OCI-LY7 (cell line): Measurements from ENCODE around the gene ELFN1. TPM values are rescaled to one million over a fixed set of nuclear protein-coding genes. Genes with fewer than 3 reads are reported as not detected.

Experiments used
- BruUV-seq: library from RNA; stranded (reverse); fragments of 400-500 nt; replicated peaks from 2 replicates; lab custom pipeline; 2021; lab: Mats Ljungman, UMichigan
- CTCF ChIA-PET: fragments of 300-600 bp; sonication (Branson Sonifier 250); formaldehyde crosslinking; loops from one replicate; lab custom pipeline; 2022; ENCODE audit warnings: antibody characterized with exemption; ENCODE audit not compliant: unreplicated experiment; lab: Charles Lee
- POLR2A ChIA-PET: fragments of 300-600 bp; sonication (Branson Sonifier 250); formaldehyde crosslinking; loops from one replicate; lab custom pipeline; 2022; ENCODE audit warnings: antibody characterized with exemption; lab: Charles Lee
- DNase-seq: peaks from one replicate; pipeline ENCODE4 v3.0.0-alpha.2; 2015; ENCODE audit warnings: low spot score
- H2AFZ ChIP-seq: fragments of 200-600 bp; sonication (generic), shearing (Covaris generic); 2 replicates; pipeline ENCODE4 v1.6.1; 2014; ENCODE audit warnings: mild to moderate bottlenecking, antibody characterized with exemption, low read length, moderate library complexity
- H3K27ac ChIP-seq: fragments of 200-600 bp; sonication (generic); 2 replicates; pipeline ENCODE4 v1.5.1; 2014; ENCODE audit warnings: mixed run types, low read depth, mild to moderate bottlenecking, moderate library complexity, low read length, inconsistent platforms; ENCODE audit not compliant: poor library complexity, severe bottlenecking
- H3K36me3 ChIP-seq: fragments of 200-600 bp; sonication (generic); 2 replicates; pipeline ENCODE4 v1.6.1; 2014; ENCODE audit warnings: mild to moderate bottlenecking, antibody characterized with exemption, low read length, moderate library complexity, mixed read lengths; ENCODE audit not compliant: insufficient read depth
- H3K4me1 ChIP-seq: fragments of 200-600 bp; sonication (generic); 2 replicates; pipeline ENCODE4 v1.5.1; 2014; ENCODE audit warnings: mild to moderate bottlenecking, low read length; ENCODE audit not compliant: insufficient read depth, poor library complexity, severe bottlenecking
- H3K4me2 ChIP-seq: fragments of 200-600 bp; sonication (generic); 2 replicates; pipeline ENCODE4 v1.6.1; 2014; ENCODE audit warnings: mild to moderate bottlenecking, low read length
- H3K4me3 ChIP-seq: fragments of 200-600 bp; sonication (generic); 2 replicates; pipeline ENCODE4 v1.5.1; 2014; ENCODE audit warnings: mild to moderate bottlenecking, low read depth, low read length; ENCODE audit not compliant: poor library complexity, severe bottlenecking
- H3K79me2 ChIP-seq: fragments of 200-600 bp; sonication (generic); 2 replicates; pipeline ENCODE4 v1.6.1; 2016; ENCODE audit warnings: low read depth, mild to moderate bottlenecking, low read length, moderate library complexity, mixed read lengths; ENCODE audit not compliant: insufficient read depth
- H3K9me2 ChIP-seq: fragments of 200-600 bp; sonication (generic); 2 replicates; pipeline ENCODE4 v1.6.1; 2016; ENCODE audit warnings: mild to moderate bottlenecking, low read length, mixed read lengths; ENCODE audit not compliant: insufficient read depth
- H3K9me3 ChIP-seq: fragments of 200-600 bp; sonication (generic); 2 replicates; pipeline ENCODE4 v1.6.1; 2014; ENCODE audit warnings: mild to moderate bottlenecking, mixed run types, low read length, mixed read lengths
- H4K20me1 ChIP-seq: fragments of 200-600 bp; sonication (generic); 2 replicates; pipeline ENCODE4 v1.6.1; 2014; ENCODE audit warnings: mild to moderate bottlenecking, antibody characterized with exemption, low read length, moderate library complexity, mixed read lengths; ENCODE audit not compliant: insufficient read depth
- EZH2phosphoT487 ChIP-seq: fragments of 200-600 bp; sonication (generic); IDR thresholded peaks from 2 replicates; pipeline ENCODE4 v1.6.1; 2018; ENCODE audit warnings: low read depth, borderline replicate concordance, mild to moderate bottlenecking, mixed run types, antibody characterized with exemption, low read length, moderate library complexity, mixed read lengths
- intact Hi-C: fragments of 100-400 bp; cut with micrococcal nuclease; formaldehyde crosslinking; loops from one replicate; pipeline ENCODE4 v1.10.0; 2022; ENCODE audit not compliant: unreplicated experiment
- total RNA-seq, 2 experiments: library from RNA; depleted of rRNA in 1 of 2; stranded (reverse); fragments of >200 nt in 1 of 2; shearing (Covaris generic) in 1 of 2; gene quantifications; 2 replicates each; pipeline ENCODE4 v1.2.3, GENCODE V29; 2014 to 2022
- TF ChIP-seq, protein P1 (sequence below): fragments of 200-600 bp; sonication (generic); conservative IDR thresholded peaks from 2 replicates; pipeline ENCODE4 v1.5.1; 2014; ENCODE audit warnings: mild to moderate bottlenecking, antibody characterized with exemption, low read length, moderate library complexity, mixed read lengths

ELFN1 gene
- total RNA-seq, 2 experiments from 2014 or later: not detected

- CTCF ChIA-PET: no interaction called here
These were observed 15.2 kb upstream of the ELFN1 start for GRCh38 chr7:1654738-1655475.

DNA sequence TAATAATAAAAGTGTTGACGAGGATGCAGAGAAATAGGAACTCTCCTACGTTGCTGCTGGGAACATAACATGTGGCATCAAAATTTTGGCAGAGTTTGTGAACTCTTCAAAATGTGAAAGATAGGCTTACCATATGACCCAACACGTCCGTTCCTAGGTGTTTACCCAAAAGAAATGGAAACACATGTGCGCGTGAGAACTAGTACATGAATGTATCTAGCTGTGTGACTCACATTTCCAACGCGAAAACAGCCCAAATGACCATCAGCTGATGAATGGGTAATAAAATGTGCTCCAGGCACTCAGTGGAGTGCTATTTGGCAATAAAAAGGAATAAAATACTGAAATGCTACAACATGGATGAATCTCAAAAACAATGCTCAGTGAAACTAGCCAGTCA, 10.4 kb upstream of the ELFN1 start:
- ChIA-PET POLR2A (no interaction called here), CTCF (no interaction called here)
- H3K4me1 ChIP-seq: no peaks in the 10 kb centered on the region
- DNase-seq: no peak
- no peaks in the 10 kb centered on the region for H3K79me2 ChIP-seq
- BruUV-seq: no TSS peak
- H2AFZ ChIP-seq: no peak overlapping the region
- no peak overlapping the region for H3K4me2 ChIP-seq
- no peaks in the 10 kb centered on the region for H3K36me3 ChIP-seq
- no peak overlapping the region for H3K4me3 ChIP-seq
- intact Hi-C loops: loop anchor here (10.0 kb wide), 1 partner anchor 85 kb away; the partner anchor contains the start of gene PSMG3
- no peaks in the 10 kb centered on the region for H3K9me3 ChIP-seq
- no peak overlapping the region for H3K27ac ChIP-seq
- no peaks in the 10 kb centered on the region for H3K9me2 ChIP-seq
- H4K20me1 ChIP-seq: no peaks in the 10 kb centered on the region
- no peak for TF ChIP-seq EZH2phosphoT487
- TF ChIP-seq, protein P1, sequence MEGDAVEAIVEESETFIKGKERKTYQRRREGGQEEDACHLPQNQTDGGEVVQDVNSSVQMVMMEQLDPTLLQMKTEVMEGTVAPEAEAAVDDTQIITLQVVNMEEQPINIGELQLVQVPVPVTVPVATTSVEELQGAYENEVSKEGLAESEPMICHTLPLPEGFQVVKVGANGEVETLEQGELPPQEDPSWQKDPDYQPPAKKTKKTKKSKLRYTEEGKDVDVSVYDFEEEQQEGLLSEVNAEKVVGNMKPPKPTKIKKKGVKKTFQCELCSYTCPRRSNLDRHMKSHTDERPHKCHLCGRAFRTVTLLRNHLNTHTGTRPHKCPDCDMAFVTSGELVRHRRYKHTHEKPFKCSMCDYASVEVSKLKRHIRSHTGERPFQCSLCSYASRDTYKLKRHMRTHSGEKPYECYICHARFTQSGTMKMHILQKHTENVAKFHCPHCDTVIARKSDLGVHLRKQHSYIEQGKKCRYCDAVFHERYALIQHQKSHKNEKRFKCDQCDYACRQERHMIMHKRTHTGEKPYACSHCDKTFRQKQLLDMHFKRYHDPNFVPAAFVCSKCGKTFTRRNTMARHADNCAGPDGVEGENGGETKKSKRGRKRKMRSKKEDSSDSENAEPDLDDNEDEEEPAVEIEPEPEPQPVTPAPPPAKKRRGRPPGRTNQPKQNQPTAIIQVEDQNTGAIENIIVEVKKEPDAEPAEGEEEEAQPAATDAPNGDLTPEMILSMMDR: no peak

More at GRCh38 chr7:1654738-1655475, 15.2 kb upstream of the ELFN1 start:
- Histone ChIP-seq H3K79me2 (no peaks in the 10 kb centered on the region), H3K4me1 (no peaks in the 10 kb centered on the region), H3K4me2 (no peak overlapping the region), H3K9me3 (no peaks in the 10 kb centered on the region), H3K4me3 (no peak overlapping the region), H3K9me2 (no peaks in the 10 kb centered on the region), H2AFZ (no peak overlapping the region), H3K27ac (no peak overlapping the region), H3K36me3 (no peaks in the 10 kb centered on the region), H4K20me1 (no peaks in the 10 kb centered on the region)
- no TSS peak for BruUV-seq
- TF ChIP-seq EZH2phosphoT487: no peak
- TF ChIP-seq, protein P1: no peak
- intact Hi-C loops: no loop called here
- POLR2A ChIA-PET: no interaction called here
- DNase-seq: no peak

DNA sequence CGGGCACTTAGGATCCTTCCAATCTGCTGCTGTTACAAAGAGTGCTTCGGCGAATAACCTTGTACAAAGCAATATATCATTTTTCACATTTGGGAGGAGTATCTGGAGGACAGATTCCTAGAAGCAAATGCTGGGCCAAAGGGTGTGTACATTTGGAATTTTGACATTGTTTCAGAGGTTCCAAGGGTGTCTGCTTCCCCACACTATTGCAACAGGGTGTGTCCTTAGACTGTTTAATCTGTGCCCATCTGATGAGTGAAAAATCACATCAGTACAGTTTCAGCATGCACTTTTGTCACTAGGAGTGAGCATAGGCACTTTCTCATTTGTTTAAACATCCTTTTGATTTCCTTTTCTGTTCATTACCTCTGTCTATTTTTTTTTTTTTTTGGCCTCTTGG, 8.6 kb upstream of the ELFN1 start:
- no peak overlapping the region for H3K4me2 ChIP-seq
- ChIA-PET POLR2A (interaction anchor here (0.7 kb wide), 1 partner anchor 549 kb away, joined by 6 read pairs; no protein-coding TSS in a partner anchor), CTCF (no interaction called here)
- no peak overlapping the region for H3K27ac ChIP-seq
- H3K4me1 ChIP-seq: no peaks in the 10 kb centered on the region
- H3K36me3 ChIP-seq: no peaks in the 10 kb centered on the region
- H2AFZ ChIP-seq: no peak overlapping the region
- BruUV-seq: no TSS peak
- H3K9me3 ChIP-seq: no peaks in the 10 kb centered on the region
- no peak overlapping the region for H3K4me3 ChIP-seq
- H3K9me2 ChIP-seq: no peaks in the 10 kb centered on the region
- no peaks in the 10 kb centered on the region for H3K79me2 ChIP-seq
- DNase-seq: no peak
- no peaks in the 10 kb centered on the region for H4K20me1 ChIP-seq
- intact Hi-C loops: loop anchor here (10.0 kb wide), 1 partner anchor 87 kb away; the partner anchor contains the start of gene PSMG3
- TF ChIP-seq EZH2phosphoT487: no peak
- TF ChIP-seq, protein P1: no peak
